SH-SY5Y (cell line): ENCODE measurements around the gene GJA3.

Experiments used
- GATA2 ChIP-seq: IDR thresholded peaks from 2 replicates; pipeline ENCODE4 v1.6.1; 2011; ENCODE audit warnings: mild to moderate bottlenecking, low read depth, low read length
- GATA3 ChIP-seq: IDR thresholded peaks from 2 replicates; pipeline ENCODE4 v1.6.1; 2011; ENCODE audit warnings: low read depth, mild to moderate bottlenecking, low read length, moderate library complexity

- TF ChIP-seq GATA2, result no peak
- no peak for TF ChIP-seq GATA3
Measured at GRCh38 chr13:20192836-20193161, 31.9 kb upstream of the GJA3 start, which contains the start of gene GJB2.
